ENCODE data around the gene WNT9B. TPM values are rescaled to one million over a fixed set of nuclear protein-coding genes. Genes with fewer than 3 reads are reported as not detected.

WNT9B gene
- total RNA-seq, 4 donors from 2014 or later, result not detected

DNA sequence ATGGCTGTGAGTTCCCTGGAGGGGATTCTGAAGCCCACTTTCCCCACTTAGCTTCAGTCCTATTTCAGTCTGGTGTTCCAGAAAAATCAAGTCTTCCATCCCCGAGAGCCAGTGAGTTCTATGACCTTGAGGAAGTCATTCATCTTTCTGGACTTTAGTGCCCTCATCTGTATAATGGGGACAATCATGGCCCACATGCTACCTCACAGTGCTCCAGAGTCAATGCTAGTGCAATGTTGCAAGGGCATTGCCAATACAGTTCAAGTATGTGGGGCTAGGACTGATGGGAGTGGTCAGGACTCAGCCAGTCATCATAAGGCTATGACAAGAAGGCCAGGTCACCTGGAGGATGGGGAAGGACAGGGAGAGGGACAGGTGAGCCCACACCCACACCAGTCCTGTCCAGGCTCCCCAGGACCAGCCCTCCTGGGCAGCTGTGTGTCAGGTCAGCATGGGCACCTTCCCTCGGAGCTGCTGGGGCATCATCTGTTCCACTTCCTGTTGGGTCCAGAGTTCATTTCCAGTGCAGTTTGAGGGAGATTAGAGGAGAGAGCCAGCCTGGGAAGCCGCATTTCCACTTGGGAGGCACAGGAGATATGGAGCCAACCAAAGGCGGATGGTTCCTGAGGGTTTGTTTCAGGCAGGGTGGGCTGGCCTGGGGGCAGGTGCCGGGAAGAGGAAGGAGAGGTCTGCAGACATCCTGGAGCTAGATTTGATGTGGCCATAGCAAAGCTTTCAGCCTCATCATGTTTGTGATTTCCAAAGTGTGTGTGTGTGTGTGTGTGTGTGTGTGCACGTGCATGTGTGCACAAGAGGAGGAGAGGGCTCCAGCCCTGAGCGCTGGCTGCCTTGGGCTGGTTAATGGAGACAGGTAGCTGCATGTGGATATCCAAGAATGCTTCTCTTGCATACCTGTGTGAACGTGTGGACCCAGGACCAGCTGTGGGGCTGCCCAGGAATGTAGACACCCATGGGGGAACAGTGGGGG, 3.9 kb upstream of the WNT9B start:
- Histone ChIP-seq H3K36me3 (no peaks in the 10 kb centered on the region), H3K9me3 (peaks cover 0 to 4% of the 10 kb centered on the region in 2 donors), H3K4me1 (peaks cover 4 to 13% (median 9%) of the 10 kb centered on the region in 4 donors), H3K27ac (no peak overlapping the region), H3K4me3 (no peak overlapping the region), H3K27me3 (peaks cover 57% of the 10 kb centered on the region)
- WGBS, 2 donors (ENCODE audit: low coverage in 1 of 2), result 33 to 48% methylated on average over 3 to 8 of the region's 8 CpGs
- peak; percentile 18 for DNase-seq
- TF ChIP-seq POLR2A (IDR thresholded peaks at IDR 0.05) (no peak), POLR2AphosphoS5 (IDR thresholded peaks at IDR 0.05) (no peak), EP300 (IDR thresholded peaks at IDR 0.05; ENCODE audit: low read depth) (no peak)
- TF ChIP-seq, protein P1, sequence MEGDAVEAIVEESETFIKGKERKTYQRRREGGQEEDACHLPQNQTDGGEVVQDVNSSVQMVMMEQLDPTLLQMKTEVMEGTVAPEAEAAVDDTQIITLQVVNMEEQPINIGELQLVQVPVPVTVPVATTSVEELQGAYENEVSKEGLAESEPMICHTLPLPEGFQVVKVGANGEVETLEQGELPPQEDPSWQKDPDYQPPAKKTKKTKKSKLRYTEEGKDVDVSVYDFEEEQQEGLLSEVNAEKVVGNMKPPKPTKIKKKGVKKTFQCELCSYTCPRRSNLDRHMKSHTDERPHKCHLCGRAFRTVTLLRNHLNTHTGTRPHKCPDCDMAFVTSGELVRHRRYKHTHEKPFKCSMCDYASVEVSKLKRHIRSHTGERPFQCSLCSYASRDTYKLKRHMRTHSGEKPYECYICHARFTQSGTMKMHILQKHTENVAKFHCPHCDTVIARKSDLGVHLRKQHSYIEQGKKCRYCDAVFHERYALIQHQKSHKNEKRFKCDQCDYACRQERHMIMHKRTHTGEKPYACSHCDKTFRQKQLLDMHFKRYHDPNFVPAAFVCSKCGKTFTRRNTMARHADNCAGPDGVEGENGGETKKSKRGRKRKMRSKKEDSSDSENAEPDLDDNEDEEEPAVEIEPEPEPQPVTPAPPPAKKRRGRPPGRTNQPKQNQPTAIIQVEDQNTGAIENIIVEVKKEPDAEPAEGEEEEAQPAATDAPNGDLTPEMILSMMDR (IDR thresholded peaks at IDR 0.05), result no peak
- in situ Hi-C loops (cut with MboI; ENCODE audit: low pct_ligation_motif_present in 1 of 4, low pct_unique_long_range_greater_than_20kb in 1 of 4, low sequenced_read_pairs in 3 of 4), result no loop called here
- intact Hi-C loops (cut with DNase I; ENCODE audit: low total_unique reads), result loop anchor here (10.0 kb wide), 1 partner anchor 147 kb away; no protein-coding TSS in a partner anchor

DNA sequence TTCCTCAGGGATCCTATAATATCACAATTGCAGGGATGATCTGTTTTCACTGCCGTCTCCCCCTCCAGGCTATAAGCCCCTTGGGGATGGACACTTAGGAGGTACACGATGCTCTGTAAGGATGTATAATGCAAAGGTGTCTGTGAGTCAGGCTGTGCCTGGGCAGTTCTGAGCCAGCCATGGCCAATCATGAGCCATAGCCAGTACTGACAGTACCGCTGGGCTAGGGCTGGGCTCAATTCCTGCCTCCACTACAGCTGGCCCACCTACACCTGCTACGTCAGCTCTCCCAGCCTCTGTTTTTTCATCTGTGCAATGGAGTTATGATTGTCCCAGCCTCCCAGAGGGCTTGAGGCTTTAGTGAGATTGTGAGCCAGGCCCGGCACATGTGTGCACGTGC, 2.8 kb upstream of the WNT9B start:
- H3K4me3 ChIP-seq, result no peak overlapping the region
- intact Hi-C loops (cut with DNase I; ENCODE audit: low total_unique reads) (loop anchor here (10.0 kb wide), 1 partner anchor 146 kb away; no protein-coding TSS in a partner anchor), in situ Hi-C loops (cut with MboI; ENCODE audit: low pct_ligation_motif_present in 1 of 4, low pct_unique_long_range_greater_than_20kb in 1 of 4, low sequenced_read_pairs in 3 of 4) (no loop called here)
- peaks cover 66% of the 10 kb centered on the region for H3K27me3 ChIP-seq
- no peaks in the 10 kb centered on the region for H3K9me3 ChIP-seq
- peaks cover 4 to 13% (median 9%) of the 10 kb centered on the region in 4 donors for H3K4me1 ChIP-seq
- TF ChIP-seq, protein P1 (IDR thresholded peaks at IDR 0.05), result no peak
- TF ChIP-seq POLR2A (IDR thresholded peaks at IDR 0.05) (no peak), POLR2AphosphoS5 (IDR thresholded peaks at IDR 0.05) (no peak), EP300 (IDR thresholded peaks at IDR 0.05; ENCODE audit: low read depth) (no peak)
- H3K36me3 ChIP-seq, result no peaks in the 10 kb centered on the region
- no peak for DNase-seq
- no peak overlapping the region for H3K27ac ChIP-seq
- 71 to 94% methylated on average over 3 to 6 of the region's 6 CpGs for WGBS, 2 donors (ENCODE audit: low coverage in 1 of 2)

DNA sequence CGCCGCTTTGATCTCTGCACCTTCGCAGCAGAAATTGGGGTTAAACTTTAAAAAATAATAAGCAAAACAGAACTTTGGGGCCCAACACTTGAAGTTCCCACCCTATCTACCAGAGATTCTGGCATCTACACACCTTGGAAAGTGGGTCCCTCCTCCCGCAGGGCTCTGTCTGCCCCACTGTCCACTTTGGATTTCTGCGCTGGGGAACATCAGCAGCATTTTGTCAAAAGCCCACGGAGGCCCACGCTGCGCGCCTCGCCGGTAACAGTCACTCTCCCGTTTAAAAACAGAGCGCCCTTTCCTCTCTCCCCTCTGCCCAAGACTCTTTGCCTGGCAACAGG, 725 bp upstream of the WNT9B start:
- DNase-seq, result no peak
- intact Hi-C loops (cut with DNase I; ENCODE audit: low total_unique reads) (no loop called here), in situ Hi-C loops (cut with MboI; ENCODE audit: low pct_ligation_motif_present in 1 of 4, low pct_unique_long_range_greater_than_20kb in 1 of 4, low sequenced_read_pairs in 3 of 4) (no loop called here)
- H3K36me3 ChIP-seq, result no peaks in the 10 kb centered on the region
- H3K4me3 ChIP-seq, result peak overlapping the region in 2 of 4 donors; percentile 32 to 40
- H3K27ac ChIP-seq, result no peak overlapping the region
- WGBS, 2 donors (ENCODE audit: low coverage in 1 of 2), result 62 to 64% methylated on average over 4 to 13 of the region's 13 CpGs
- no peaks in the 10 kb centered on the region for H3K9me3 ChIP-seq
- peaks cover 77% of the 10 kb centered on the region for H3K27me3 ChIP-seq
- no peak for TF ChIP-seq POLR2AphosphoS5 (IDR thresholded peaks at IDR 0.05)
- no peak for TF ChIP-seq POLR2A (IDR thresholded peaks at IDR 0.05)
- no peak for TF ChIP-seq EP300 (IDR thresholded peaks at IDR 0.05; ENCODE audit: low read depth)
- TF ChIP-seq, protein P1 (IDR thresholded peaks at IDR 0.05), result no peak
- H3K4me1 ChIP-seq, result peaks cover 4 to 13% (median 9%) of the 10 kb centered on the region in 4 donors

DNA sequence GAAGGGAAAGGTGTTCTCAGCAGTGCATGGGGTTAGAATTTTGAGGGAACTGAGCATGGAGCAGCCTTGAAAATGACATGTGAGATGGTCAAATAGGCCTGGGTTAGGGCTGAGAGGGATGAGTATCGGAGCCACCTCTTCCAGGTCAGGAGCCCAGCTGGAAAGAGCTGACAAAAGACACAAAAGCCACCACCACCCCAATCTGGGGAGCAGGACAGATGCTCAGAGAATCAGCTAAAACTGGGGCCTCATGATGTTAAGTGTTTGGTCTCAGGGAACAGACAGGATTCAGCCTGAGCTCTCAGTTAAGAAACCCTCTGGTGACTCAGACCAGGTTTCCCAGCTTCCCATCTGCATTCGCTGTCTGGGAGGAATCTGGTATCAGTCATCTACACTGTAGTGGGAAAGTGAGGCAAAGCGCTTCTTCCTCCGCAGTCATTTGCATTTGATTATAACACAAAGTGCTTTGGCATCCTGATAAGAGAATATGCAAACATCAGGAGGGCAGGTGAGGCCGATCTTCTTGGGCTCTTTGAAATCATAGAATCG, 2.6 kb downstream of the WNT9B start:
- Histone ChIP-seq H3K4me3 (no peak overlapping the region), H3K9me3 (no peaks in the 10 kb centered on the region), H3K27me3 (peaks cover 72% of the 10 kb centered on the region), H3K36me3 (no peaks in the 10 kb centered on the region), H3K27ac (no peak overlapping the region), H3K4me1 (peaks cover 4 to 13% (median 9%) of the 10 kb centered on the region in 4 donors)
- intact Hi-C loops (cut with DNase I; ENCODE audit: low total_unique reads), result no loop called here
- DNase-seq, result no peak
- in situ Hi-C loops (cut with MboI; ENCODE audit: low pct_ligation_motif_present in 1 of 4, low pct_unique_long_range_greater_than_20kb in 1 of 4, low sequenced_read_pairs in 3 of 4), result no loop called here
- 86% methylated on average over 6 of the region's 6 CpGs; no CpG with 5 or more reads in 1 of the 2 donors for WGBS, 2 donors (ENCODE audit: low coverage in 1 of 2)
- TF ChIP-seq, protein P1 (IDR thresholded peaks at IDR 0.05), result no peak
- no peak for TF ChIP-seq POLR2A (IDR thresholded peaks at IDR 0.05)
- no peak for TF ChIP-seq EP300 (IDR thresholded peaks at IDR 0.05; ENCODE audit: low read depth)
- TF ChIP-seq POLR2AphosphoS5 (IDR thresholded peaks at IDR 0.05), result no peak
